SW480 (cell line): ENCODE measurements around the gene SYNE1.
A peak's percentile ranks its signal among the peaks of the same experiment; 100 is the strongest.

Experiments
- DNase-seq: peaks from one replicate; pipeline ENCODE4 v3.0.0-alpha.2; 2016; ENCODE audit warnings: low spot score

SYNE1 gene

GRCh38 chr6:152313542-152314482 is 323.4 kb downstream of the SYNE1 start:
- no peak for DNase-seq

- no peak for DNase-seq
Observed at GRCh38 chr6:152312434-152312833, 324.7 kb downstream of the SYNE1 start.

- no peak for DNase-seq
Observed at GRCh38 chr6:152310371-152310954, 326.7 kb downstream of the SYNE1 start.

- peak; percentile 58 for DNase-seq
Observed at GRCh38 chr6:152309648-152310047, 327.5 kb downstream of the SYNE1 start.

- no peak for DNase-seq
Observed at GRCh38 chr6:152309006-152309405, 328.2 kb downstream of the SYNE1 start.

- DNase-seq: no peak
Observed at GRCh38 chr6:152308306-152308705, 328.9 kb downstream of the SYNE1 start.

GRCh38 chr6:152305672-152306071 is 331.5 kb downstream of the SYNE1 start:
- no peak for DNase-seq

GRCh38 chr6:152301765-152302568 is 335.2 kb downstream of the SYNE1 start:
- peak; percentile 84 for DNase-seq

- DNase-seq: no peak
Observed at GRCh38 chr6:152301021-152301764, 336.0 kb downstream of the SYNE1 start.

- DNase-seq: no peak
Observed at GRCh38 chr6:152300517-152300916, 336.6 kb downstream of the SYNE1 start.

GRCh38 chr6:152298848-152299735 is 338.1 kb downstream of the SYNE1 start:
- DNase-seq: no peak

GRCh38 chr6:152298055-152298647 is 339.0 kb downstream of the SYNE1 start:
- no peak for DNase-seq

- no peak for DNase-seq
Observed at GRCh38 chr6:152296648-152297376, 340.4 kb downstream of the SYNE1 start.

GRCh38 chr6:152295920-152296319 is 341.2 kb downstream of the SYNE1 start:
- no peak for DNase-seq

GRCh38 chr6:152295346-152295745 is 341.8 kb downstream of the SYNE1 start:
- no peak for DNase-seq

GRCh38 chr6:152293404-152293803 is 343.8 kb downstream of the SYNE1 start:
- DNase-seq: no peak

- no peak for DNase-seq
Observed at GRCh38 chr6:152292555-152292954, 344.6 kb downstream of the SYNE1 start.

- no peak for DNase-seq
Observed at GRCh38 chr6:152290693-152291092, 346.5 kb downstream of the SYNE1 start.

- no peak for DNase-seq
Observed at GRCh38 chr6:152277826-152278329, 359.3 kb downstream of the SYNE1 start.

- no peak for DNase-seq
Observed at GRCh38 chr6:152273638-152274037, 363.5 kb downstream of the SYNE1 start.
